ENCODE measurements around the gene SLC44A3.
"Not testable (repeated sequence)": the region's sequence is repeated elsewhere in the genome, so short reads cannot be mapped to it uniquely, and the experiment has no call there.

Gene SLC44A3

DNA sequence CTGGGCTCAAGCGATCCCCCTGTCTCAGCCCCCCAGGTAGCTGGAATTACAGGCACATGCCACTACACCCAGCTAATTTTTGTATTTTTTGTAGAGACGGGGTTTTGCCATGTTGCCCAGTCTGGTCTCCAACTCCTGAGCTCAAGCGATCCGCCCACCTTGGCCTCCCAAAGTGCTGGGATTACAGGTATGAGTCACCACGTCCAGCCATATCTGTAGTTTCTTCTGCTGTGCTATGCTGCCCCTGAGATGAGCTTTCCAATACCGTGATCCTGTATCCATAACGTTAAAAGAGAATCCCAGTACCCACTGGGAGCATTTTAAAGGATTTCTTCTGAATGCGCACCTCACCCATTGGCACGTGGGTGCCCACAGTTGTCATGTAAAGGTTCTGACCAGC lies 20.2 kb downstream of the SLC44A3 start:
- H3K36me3 ChIP-seq (ENCODE audit: control insufficient read depth in 1 of 2, insufficient read depth in 2 of 2, low read length in 2 of 2); H3K27ac ChIP-seq (ENCODE audit: low read length); H3K4me1 ChIP-seq (ENCODE audit: control insufficient read depth in 1 of 2, insufficient read depth in 2 of 2, low read length in 2 of 2); H3K9me3 ChIP-seq (ENCODE audit: control insufficient read depth in 1 of 2, low read length in 2 of 2); H3K27me3 ChIP-seq (ENCODE audit: low read depth, low read length); H3K4me3 ChIP-seq (ENCODE audit: low read depth in 1 of 2, low read length in 2 of 2): not testable (repeated sequence)

DNA sequence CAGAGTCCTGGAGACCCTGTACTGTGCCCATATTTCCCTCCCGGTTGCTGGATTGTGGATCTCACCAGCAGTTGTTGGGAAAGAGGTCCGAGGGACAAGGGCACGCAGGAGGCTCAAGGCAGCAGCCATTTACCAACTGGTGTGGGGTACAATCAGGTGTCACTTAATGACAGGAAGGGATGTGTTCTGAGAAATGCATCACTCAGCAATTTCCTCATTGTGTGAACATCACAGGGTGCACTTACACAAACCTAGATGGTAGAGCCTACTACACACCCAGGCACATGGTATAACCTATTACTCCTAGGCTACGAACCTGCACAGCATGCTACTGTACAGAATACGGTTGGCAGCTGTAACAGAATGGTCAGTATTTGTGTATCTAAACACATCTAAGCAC lies 20.7 kb downstream of the SLC44A3 start:
- Histone ChIP-seq H3K36me3 (ENCODE audit: control insufficient read depth in 1 of 2, insufficient read depth in 2 of 2, low read length in 2 of 2) (peaks cover 4 to 9% of the 10 kb centered on the region in 2 donors), H3K27me3 (ENCODE audit: low read depth, low read length) (no peaks in the 10 kb centered on the region), H3K4me3 (ENCODE audit: low read depth in 1 of 2, low read length in 2 of 2) (no peak overlapping the region), H3K27ac (ENCODE audit: low read length) (no peak overlapping the region), H3K4me1 (ENCODE audit: control insufficient read depth in 1 of 2, insufficient read depth in 2 of 2, low read length in 2 of 2) (no peaks in the 10 kb centered on the region), H3K9me3 (ENCODE audit: control insufficient read depth in 1 of 2, low read length in 2 of 2) (no peaks in the 10 kb centered on the region)

DNA sequence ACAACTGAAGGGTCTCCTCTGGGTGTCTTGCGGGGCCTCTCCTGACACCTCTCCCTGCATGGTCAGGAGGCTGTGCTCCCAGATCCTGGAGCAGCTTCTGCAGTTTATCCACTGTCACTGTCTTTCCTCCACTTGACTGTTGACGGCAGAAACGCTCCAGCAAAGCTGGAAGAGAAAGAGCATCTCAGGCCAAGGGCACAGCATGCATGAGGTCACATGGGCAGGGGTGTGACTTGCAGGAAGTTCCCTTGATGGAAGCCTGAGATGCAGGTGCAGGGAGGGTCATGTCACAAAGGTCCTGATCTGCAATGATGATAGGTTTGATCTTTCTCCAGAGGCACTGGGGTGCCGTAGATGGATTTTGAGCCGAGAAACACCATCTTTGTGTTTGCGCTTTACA lies 23.3 kb downstream of the SLC44A3 start:
- peaks cover 4 to 9% of the 10 kb centered on the region in 2 donors for H3K36me3 ChIP-seq (ENCODE audit: control insufficient read depth in 1 of 2, insufficient read depth in 2 of 2, low read length in 2 of 2)
- no peaks in the 10 kb centered on the region for H3K9me3 ChIP-seq (ENCODE audit: control insufficient read depth in 1 of 2, low read length in 2 of 2)
- no peaks in the 10 kb centered on the region for H3K27me3 ChIP-seq (ENCODE audit: low read depth, low read length)
- no peak overlapping the region for H3K27ac ChIP-seq (ENCODE audit: low read length)
- no peaks in the 10 kb centered on the region for H3K4me1 ChIP-seq (ENCODE audit: control insufficient read depth in 1 of 2, insufficient read depth in 2 of 2, low read length in 2 of 2)
- no peak overlapping the region for H3K4me3 ChIP-seq (ENCODE audit: low read depth in 1 of 2, low read length in 2 of 2)

DNA sequence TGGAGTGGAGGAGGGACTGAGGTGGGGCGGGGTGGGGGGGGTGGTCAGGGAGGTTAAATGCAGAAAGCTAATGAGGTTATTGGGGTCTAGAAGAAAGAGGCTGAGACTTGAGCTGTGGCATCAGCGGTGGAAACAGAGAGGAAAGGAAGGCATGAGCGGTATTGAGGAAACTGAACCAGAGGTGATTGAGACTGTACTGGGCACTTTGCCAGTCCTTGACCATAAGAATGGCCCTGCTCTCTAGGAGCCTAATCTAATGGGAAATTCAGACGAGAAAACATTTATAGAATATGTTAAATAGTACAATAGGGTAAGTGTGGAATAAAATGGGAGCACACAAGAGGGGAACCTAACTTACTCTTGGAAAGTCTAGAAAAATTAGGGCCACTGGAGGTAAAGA lies 23.7 kb downstream of the SLC44A3 start:
- no peak overlapping the region for H3K4me3 ChIP-seq (ENCODE audit: low read depth in 1 of 2, low read length in 2 of 2)
- no peak overlapping the region for H3K27ac ChIP-seq (ENCODE audit: low read length)
- no peaks in the 10 kb centered on the region for H3K27me3 ChIP-seq (ENCODE audit: low read depth, low read length)
- H3K4me1 ChIP-seq (ENCODE audit: control insufficient read depth in 1 of 2, insufficient read depth in 2 of 2, low read length in 2 of 2): no peaks in the 10 kb centered on the region
- no peaks in the 10 kb centered on the region for H3K9me3 ChIP-seq (ENCODE audit: control insufficient read depth in 1 of 2, low read length in 2 of 2)
- H3K36me3 ChIP-seq (ENCODE audit: control insufficient read depth in 1 of 2, insufficient read depth in 2 of 2, low read length in 2 of 2): peaks cover 4 to 9% of the 10 kb centered on the region in 2 donors

DNA sequence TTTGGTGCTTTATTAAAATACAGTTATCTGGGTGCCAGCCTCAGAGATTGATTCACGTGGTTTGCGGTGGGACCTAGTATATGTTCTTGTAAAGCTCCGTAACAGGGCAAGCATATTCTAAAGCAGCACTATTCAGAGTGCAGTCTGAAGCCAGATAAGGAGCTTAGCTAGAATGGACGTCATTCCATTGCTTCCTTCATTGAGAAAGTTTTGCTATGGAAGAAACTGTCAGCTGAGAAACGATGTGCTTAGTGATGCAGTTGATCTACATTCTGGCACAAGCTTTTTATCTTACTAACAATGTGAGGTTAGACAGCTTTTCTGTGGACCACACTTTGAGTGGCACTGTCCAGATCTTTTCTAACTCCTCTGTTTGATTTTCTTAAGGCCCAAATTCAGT lies 26.2 kb downstream of the SLC44A3 start:
- H3K27ac ChIP-seq (ENCODE audit: low read length): no peak overlapping the region
- H3K36me3 ChIP-seq (ENCODE audit: control insufficient read depth in 1 of 2, insufficient read depth in 2 of 2, low read length in 2 of 2): peaks cover 0 to 5% of the 10 kb centered on the region in 2 donors
- H3K4me3 ChIP-seq (ENCODE audit: low read depth in 1 of 2, low read length in 2 of 2): no peak overlapping the region
- H3K9me3 ChIP-seq (ENCODE audit: control insufficient read depth in 1 of 2, low read length in 2 of 2): no peaks in the 10 kb centered on the region
- H3K4me1 ChIP-seq (ENCODE audit: control insufficient read depth in 1 of 2, insufficient read depth in 2 of 2, low read length in 2 of 2): no peaks in the 10 kb centered on the region
- H3K27me3 ChIP-seq (ENCODE audit: low read depth, low read length): no peaks in the 10 kb centered on the region

DNA sequence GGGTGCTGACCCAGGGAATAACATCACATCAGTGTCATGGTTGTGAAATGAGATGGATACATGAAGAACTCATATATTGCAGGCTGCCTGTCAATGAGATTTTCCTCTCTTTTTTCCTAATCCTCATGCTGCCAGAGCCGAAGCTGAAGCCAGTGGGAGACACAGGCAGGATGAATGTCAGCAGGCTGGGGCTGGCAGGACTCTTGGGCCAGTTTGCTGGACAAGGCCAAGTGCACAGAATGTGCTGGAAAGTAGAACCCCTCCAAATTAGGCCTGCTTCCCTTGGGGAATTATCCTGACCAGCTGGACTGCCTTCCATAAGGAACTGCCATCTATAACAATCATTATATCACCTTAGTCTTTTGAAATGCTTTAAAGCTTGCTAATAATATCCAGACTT lies 31.4 kb downstream of the SLC44A3 start:
- H3K36me3 ChIP-seq (ENCODE audit: control insufficient read depth in 1 of 2, insufficient read depth in 2 of 2, low read length in 2 of 2): no peaks in the 10 kb centered on the region

DNA sequence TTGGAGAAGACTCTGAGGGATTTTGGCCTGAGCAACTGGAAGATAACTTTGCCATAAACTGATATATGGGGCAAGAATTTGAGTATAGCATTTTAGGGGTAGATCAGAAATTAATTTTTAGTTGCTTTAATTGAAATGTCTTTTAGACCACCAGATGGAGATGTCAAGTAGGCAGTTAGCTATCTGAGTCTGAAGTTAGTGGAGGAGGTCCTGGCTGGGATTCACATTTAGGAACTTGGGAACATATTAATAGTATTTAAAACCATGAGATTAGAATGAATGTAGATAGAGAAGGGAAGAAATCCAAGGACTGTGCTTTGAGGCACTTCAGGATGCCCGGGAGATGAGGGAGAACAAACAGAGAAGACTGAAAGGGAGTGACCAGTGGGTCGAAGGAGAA lies 32.6 kb downstream of the SLC44A3 start:
- Histone ChIP-seq H3K4me3 (ENCODE audit: low read depth in 1 of 2, low read length in 2 of 2) (no peak overlapping the region), H3K9me3 (ENCODE audit: control insufficient read depth in 1 of 2, low read length in 2 of 2) (no peaks in the 10 kb centered on the region), H3K4me1 (ENCODE audit: control insufficient read depth in 1 of 2, insufficient read depth in 2 of 2, low read length in 2 of 2) (peaks cover 0 to 8% of the 10 kb centered on the region in 2 donors), H3K27me3 (ENCODE audit: low read depth, low read length) (no peaks in the 10 kb centered on the region), H3K27ac (ENCODE audit: low read length) (no peak overlapping the region), H3K36me3 (ENCODE audit: control insufficient read depth in 1 of 2, insufficient read depth in 2 of 2, low read length in 2 of 2) (no peaks in the 10 kb centered on the region)

More for the DNA sequence above, 31.4 kb downstream of the SLC44A3 start:
- Histone ChIP-seq H3K4me3 (ENCODE audit: low read depth in 1 of 2, low read length in 2 of 2) (no peak overlapping the region), H3K9me3 (ENCODE audit: control insufficient read depth in 1 of 2, low read length in 2 of 2) (no peaks in the 10 kb centered on the region), H3K27ac (ENCODE audit: low read length) (no peak overlapping the region), H3K27me3 (ENCODE audit: low read depth, low read length) (no peaks in the 10 kb centered on the region), H3K4me1 (ENCODE audit: control insufficient read depth in 1 of 2, insufficient read depth in 2 of 2, low read length in 2 of 2) (peaks cover 0 to 8% of the 10 kb centered on the region in 2 donors)

DNA sequence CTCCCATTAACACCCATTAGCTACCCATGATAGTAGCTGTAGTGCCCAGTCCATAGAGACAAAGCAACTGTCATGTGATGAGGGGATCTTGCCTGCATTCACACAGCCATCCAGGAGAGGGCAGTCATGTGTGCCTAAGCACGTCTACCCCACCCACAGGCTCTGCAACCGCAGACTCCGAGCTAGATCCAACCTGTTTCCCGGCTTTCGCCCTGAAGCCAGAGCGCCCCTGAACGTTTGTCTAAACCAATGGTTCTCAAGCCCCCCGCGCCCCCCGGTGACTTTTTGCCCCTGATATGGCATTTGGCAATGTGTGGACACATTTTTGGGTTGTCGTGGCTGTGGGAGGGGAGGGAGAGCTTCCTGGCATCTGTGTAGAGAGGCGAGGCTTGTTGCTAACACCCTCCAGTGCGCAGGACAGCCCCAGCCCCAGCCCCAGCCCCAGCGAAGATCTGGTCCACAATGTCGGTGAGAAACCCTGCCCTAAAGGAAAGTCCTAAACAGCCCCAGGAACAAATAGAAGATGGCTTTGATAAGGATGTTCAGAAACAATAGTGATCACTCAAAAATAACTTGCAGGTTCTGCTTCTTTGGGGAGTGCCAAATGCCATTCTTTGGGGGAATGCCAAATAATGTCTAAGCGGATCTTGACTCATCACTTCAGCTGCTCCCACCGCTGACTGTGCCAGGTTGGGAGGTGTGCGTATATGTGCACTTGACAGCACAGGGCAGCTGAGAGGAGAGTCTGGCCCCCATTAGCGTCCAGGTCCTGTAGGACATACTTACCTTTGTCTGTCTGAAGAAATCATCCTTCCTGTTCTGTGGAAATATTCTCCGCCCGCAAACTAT lies 34.5 kb downstream of the SLC44A3 start:
- Histone ChIP-seq H3K36me3 (ENCODE audit: control insufficient read depth in 1 of 2, insufficient read depth in 2 of 2, low read length in 2 of 2) (no peaks in the 10 kb centered on the region), H3K4me1 (ENCODE audit: control insufficient read depth in 1 of 2, insufficient read depth in 2 of 2, low read length in 2 of 2) (peaks cover 0 to 8% of the 10 kb centered on the region in 2 donors), H3K27ac (ENCODE audit: low read length) (peak overlapping the region; percentile 10), H3K9me3 (ENCODE audit: control insufficient read depth in 1 of 2, low read length in 2 of 2) (no peaks in the 10 kb centered on the region), H3K27me3 (ENCODE audit: low read depth, low read length) (no peaks in the 10 kb centered on the region), H3K4me3 (ENCODE audit: low read depth in 1 of 2, low read length in 2 of 2) (peak overlapping the region in 1 of 2 donors; percentile 40)

DNA sequence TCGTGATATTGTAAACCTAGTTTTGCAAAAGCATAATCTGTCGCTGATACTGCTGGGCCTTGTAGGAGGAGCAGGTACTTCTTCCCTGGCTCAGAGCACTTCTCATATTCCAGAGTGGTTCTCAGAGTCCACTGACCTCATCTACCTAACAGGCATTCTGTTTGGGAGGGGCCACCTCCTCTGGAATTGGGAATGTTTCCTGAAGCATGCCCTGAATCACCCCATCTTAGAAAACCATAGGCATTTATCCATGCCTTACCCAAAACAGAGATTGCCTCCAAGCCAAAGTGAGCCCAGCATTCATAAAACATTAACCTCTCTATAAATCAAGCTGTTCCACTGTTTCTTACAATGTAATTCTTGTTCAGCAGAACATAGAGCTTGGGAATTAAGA lies 35.1 kb downstream of the SLC44A3 start:
- H3K4me1 ChIP-seq (ENCODE audit: control insufficient read depth in 1 of 2, insufficient read depth in 2 of 2, low read length in 2 of 2): peaks cover 0 to 11% of the 10 kb centered on the region in 2 donors
- peak overlapping the region in 1 of 2 donors; percentile 40 for H3K4me3 ChIP-seq (ENCODE audit: low read depth in 1 of 2, low read length in 2 of 2)
- H3K36me3 ChIP-seq (ENCODE audit: control insufficient read depth in 1 of 2, insufficient read depth in 2 of 2, low read length in 2 of 2): no peaks in the 10 kb centered on the region
- H3K9me3 ChIP-seq (ENCODE audit: control insufficient read depth in 1 of 2, low read length in 2 of 2): no peaks in the 10 kb centered on the region
- H3K27ac ChIP-seq (ENCODE audit: low read length): peak overlapping the region; percentile 10
- H3K27me3 ChIP-seq (ENCODE audit: low read depth, low read length): no peaks in the 10 kb centered on the region

DNA sequence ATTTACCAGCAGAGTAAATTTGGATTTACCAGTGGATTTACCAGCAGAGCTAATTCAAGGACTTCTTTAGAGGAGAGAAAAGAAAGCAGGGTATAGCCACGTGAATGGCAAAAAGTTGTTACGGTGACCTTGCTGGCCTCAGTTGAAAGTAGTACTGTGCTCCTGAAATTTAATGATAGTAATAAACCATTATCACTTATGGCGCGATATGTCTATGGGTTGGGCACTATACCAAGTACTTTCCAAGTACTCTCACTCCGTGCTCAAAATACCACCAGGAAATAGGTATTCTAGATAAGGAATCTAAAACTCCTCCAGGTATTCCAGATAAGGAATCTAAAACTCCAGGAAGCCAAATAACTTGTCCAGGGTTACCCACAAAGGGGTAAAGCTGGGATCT lies 35.8 kb downstream of the SLC44A3 start:
- H3K9me3 ChIP-seq (ENCODE audit: control insufficient read depth in 1 of 2, low read length in 2 of 2): no peaks in the 10 kb centered on the region
- no peaks in the 10 kb centered on the region for H3K27me3 ChIP-seq (ENCODE audit: low read depth, low read length)
- no peaks in the 10 kb centered on the region for H3K36me3 ChIP-seq (ENCODE audit: control insufficient read depth in 1 of 2, insufficient read depth in 2 of 2, low read length in 2 of 2)
- no peak overlapping the region for H3K27ac ChIP-seq (ENCODE audit: low read length)
- peaks cover 3 to 11% of the 10 kb centered on the region in 2 donors for H3K4me1 ChIP-seq (ENCODE audit: control insufficient read depth in 1 of 2, insufficient read depth in 2 of 2, low read length in 2 of 2)
- H3K4me3 ChIP-seq (ENCODE audit: low read depth in 1 of 2, low read length in 2 of 2): no peak overlapping the region

DNA sequence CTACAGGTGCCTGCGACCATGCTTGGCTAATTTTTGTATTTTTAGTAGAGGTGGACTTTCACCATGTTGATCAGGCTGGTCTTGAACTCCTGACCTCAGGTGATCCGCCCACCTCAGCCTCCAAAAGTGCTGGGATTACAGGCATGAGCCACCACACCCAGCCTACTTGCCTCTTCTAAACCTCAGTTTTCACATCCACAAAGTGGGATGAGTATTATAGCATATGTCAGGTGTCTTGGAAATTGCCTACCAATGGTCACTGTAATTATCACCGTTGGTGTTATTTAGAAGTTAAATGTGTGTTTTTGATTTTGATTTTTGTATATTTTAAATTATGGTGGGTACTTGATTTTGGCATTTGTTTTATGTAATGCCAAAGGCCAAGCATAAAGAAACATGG lies 36.7 kb downstream of the SLC44A3 start:
- no peaks in the 10 kb centered on the region for H3K36me3 ChIP-seq (ENCODE audit: control insufficient read depth in 1 of 2, insufficient read depth in 2 of 2, low read length in 2 of 2)
- no peak overlapping the region for H3K4me3 ChIP-seq (ENCODE audit: low read depth in 1 of 2, low read length in 2 of 2)
- no peaks in the 10 kb centered on the region for H3K27me3 ChIP-seq (ENCODE audit: low read depth, low read length)
- H3K4me1 ChIP-seq (ENCODE audit: control insufficient read depth in 1 of 2, insufficient read depth in 2 of 2, low read length in 2 of 2): peaks cover 7 to 11% of the 10 kb centered on the region in 2 donors
- no peaks in the 10 kb centered on the region for H3K9me3 ChIP-seq (ENCODE audit: control insufficient read depth in 1 of 2, low read length in 2 of 2)
- no peak overlapping the region for H3K27ac ChIP-seq (ENCODE audit: low read length)

DNA sequence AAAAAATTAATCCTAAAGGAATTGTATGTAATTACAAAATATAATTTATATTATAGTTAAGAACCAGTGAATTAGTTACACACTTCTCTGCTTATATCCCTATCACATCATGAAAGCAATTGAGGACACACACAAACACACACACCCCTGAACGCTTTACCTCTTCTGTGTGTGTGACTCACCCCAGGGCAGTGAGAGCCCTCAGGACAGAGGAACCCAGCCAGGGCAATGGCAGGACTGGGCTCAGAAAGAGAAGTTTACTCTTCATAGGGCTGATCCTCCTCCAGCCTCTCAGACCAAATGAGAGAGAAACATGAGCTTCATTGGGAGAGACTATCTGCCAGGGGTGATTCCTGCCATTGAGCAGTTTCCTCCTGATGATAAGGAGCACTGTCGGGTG lies 38.1 kb downstream of the SLC44A3 start:
- Histone ChIP-seq H3K27ac (ENCODE audit: low read length) (no peak overlapping the region), H3K4me1 (ENCODE audit: control insufficient read depth in 1 of 2, insufficient read depth in 2 of 2, low read length in 2 of 2) (peaks cover 17 to 18% of the 10 kb centered on the region in 2 donors), H3K27me3 (ENCODE audit: low read depth, low read length) (no peaks in the 10 kb centered on the region), H3K9me3 (ENCODE audit: control insufficient read depth in 1 of 2, low read length in 2 of 2) (no peaks in the 10 kb centered on the region), H3K36me3 (ENCODE audit: control insufficient read depth in 1 of 2, insufficient read depth in 2 of 2, low read length in 2 of 2) (no peaks in the 10 kb centered on the region), H3K4me3 (ENCODE audit: low read depth in 1 of 2, low read length in 2 of 2) (no peak overlapping the region)

All from muscle layer of duodenum (tissue), 2 donors.